ENCODE data around the gene AMOTL2. TPM values are rescaled to one million over a fixed set of nuclear protein-coding genes. Genes with fewer than 3 reads are reported as not detected.

AMOTL2 gene
- total RNA-seq, 2 experiments from 2014 or later, result 0.12 to 0.39 TPM

DNA sequence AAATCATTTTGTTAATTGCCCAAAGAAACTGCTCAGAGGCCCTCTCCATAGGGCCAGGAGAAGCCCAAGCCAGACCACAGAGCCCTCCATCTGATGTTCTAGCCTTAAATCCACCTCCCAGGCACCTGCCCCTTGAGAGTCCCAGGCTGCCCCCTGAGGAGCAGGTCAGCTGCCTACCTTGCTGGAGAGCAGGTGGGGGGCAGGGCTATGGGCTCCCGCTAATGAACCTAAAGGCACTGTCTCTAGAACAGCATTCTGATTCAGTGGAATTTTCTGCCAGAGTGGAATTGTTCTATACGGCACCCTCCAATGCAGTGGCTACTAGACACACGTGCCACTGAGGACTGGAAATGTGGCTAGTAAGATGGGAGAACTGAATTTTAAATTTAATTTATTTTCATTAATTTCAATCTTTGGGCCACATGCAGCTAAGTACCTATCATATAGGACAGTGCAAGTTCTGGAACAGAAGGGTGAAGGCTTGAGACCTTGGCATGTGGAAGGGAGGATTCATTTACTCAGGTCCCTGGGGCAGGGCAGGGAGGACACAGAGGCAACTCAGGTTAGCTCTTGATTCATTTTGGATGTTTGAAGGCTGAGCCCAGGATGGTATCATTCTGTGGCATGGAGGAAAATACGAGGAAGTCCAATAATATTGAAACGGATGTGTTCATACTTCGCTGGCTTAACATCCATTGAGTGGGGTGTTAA, 11.4 kb downstream of the AMOTL2 start:
- Mint-ChIP-seq H3K4me3 (no peak overlapping the region), H3K9me3 (no peaks in the 10 kb centered on the region), H3K27me3 (no peaks in the 10 kb centered on the region), H3K27ac (no peak overlapping the region), H3K4me1 (ENCODE audit: low read depth) (peaks cover 22% of the 10 kb centered on the region), H3K36me3 (no peaks in the 10 kb centered on the region)
- DNase-seq, result no peak
- intact Hi-C loops (cut with micrococcal nuclease), result loop anchor here (5.0 kb wide), 1 partner anchor 151 kb away; no protein-coding TSS in a partner anchor
- CTCF ChIA-PET, result interaction anchor here (1.1 to 1.9 kb wide), 2 partner anchors 15 to 113 kb away, joined by 4 to 7 read pairs; no protein-coding TSS in a partner anchor
- POLR2A ChIA-PET, result no interaction called here

DNA sequence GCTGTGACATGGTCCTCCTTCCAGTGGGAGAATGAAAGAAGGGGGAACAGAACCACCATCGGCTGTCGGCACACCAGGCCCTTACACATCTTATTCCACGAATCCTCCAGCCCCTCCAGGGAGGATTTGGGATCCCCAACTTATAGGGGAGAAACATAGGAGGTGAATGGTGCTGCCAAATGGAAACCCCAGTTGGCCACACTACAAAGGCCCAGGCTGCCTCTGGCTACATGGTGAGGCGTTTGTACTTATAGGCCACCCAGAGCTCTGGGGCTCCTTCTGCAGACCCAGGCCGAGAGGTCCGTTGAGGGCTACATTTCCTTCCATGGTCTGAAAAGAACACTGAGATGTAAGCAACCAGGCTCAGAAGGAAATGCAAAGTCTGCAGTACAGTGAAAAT, 12.0 kb downstream of the AMOTL2 start:
- ChIA-PET CTCF (no interaction called here), POLR2A (no interaction called here)
- intact Hi-C loops (cut with micrococcal nuclease), result loop anchor here (5.0 kb wide), 1 partner anchor 150 kb away; no protein-coding TSS in a partner anchor
- Mint-ChIP-seq H3K36me3 (no peaks in the 10 kb centered on the region), H3K27ac (no peak overlapping the region), H3K27me3 (no peaks in the 10 kb centered on the region), H3K4me1 (ENCODE audit: low read depth) (peaks cover 22% of the 10 kb centered on the region), H3K9me3 (no peaks in the 10 kb centered on the region), H3K4me3 (no peak overlapping the region)
- DNase-seq, result no peak

DNA sequence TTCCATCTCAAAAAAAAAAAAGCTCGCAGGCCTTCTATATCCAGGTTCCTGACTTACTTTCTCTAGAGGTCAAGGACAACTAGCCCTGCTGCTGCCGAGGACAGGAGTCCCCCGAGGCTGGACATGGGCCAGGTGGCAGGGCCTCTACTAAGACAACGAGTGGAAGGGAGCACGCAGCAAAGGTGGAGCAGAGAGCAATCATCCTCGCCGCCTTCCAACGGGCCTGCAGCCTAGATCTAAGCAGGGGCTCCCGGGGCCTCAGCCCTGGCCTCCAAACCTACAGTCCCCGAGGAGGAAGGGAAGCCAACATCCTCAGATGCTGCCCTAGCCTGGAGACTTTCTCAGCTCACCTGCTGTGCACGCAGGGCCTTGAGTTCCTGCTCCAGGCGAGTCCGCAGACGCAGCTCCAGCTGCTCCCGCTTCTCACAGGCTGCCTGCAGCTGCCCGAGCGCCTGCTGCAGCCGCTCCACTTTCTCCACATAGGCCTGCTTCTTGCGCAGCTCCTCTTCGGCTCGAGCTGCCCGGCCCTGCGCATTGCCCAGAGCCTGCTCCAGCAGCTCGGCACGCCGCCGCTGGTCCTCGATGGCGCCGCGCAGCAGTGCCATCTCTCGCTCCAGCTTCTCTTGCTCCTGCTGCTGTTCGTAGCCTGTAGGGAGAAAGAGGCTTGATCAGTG, 12.9 kb downstream of the AMOTL2 start:
- H3K4me3 Mint-ChIP-seq, result no peak overlapping the region
- H3K27me3 Mint-ChIP-seq, result no peaks in the 10 kb centered on the region
- ChIA-PET CTCF (no interaction called here), POLR2A (interaction anchor here (0.8 kb wide), 1 partner anchor 130 kb away, joined by 3 read pairs; no protein-coding TSS in a partner anchor)
- DNase-seq, result no peak
- H3K4me1 Mint-ChIP-seq (ENCODE audit: low read depth), result peaks cover 22% of the 10 kb centered on the region
- intact Hi-C loops (cut with micrococcal nuclease), result loop anchor here (5.0 kb wide), 1 partner anchor 149 kb away; no protein-coding TSS in a partner anchor
- no peak overlapping the region for H3K27ac Mint-ChIP-seq
- H3K9me3 Mint-ChIP-seq, result no peaks in the 10 kb centered on the region
- H3K36me3 Mint-ChIP-seq, result no peaks in the 10 kb centered on the region

DNA sequence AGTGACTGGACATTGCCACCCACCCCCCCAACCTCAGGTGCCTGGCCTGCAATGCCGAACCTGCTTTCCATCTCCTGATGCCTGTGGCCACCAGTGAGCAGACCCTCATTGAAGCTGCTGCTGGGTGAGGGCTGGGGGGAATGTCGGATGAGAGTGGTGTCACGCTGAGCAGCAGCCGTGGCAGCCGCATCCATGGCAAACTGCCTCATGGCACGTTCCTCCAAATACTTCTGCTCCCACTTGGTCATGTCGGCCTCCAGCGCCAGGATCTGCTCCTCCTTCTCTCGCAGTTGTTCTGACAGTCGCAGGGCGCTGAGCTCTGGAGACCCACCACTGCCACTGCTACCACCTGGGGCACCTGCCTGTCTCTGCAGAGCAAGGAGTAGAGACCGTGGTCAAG, 14.2 kb downstream of the AMOTL2 start:
- Mint-ChIP-seq H3K4me1 (ENCODE audit: low read depth) (peaks cover 17% of the 10 kb centered on the region), H3K27me3 (no peaks in the 10 kb centered on the region), H3K27ac (no peak overlapping the region), H3K36me3 (no peaks in the 10 kb centered on the region), H3K9me3 (no peaks in the 10 kb centered on the region), H3K4me3 (no peak overlapping the region)
- POLR2A ChIA-PET, result no interaction called here
- CTCF ChIA-PET, result interaction anchor here (3.3 kb wide), 1 partner anchor 114 kb away, joined by 17 read pairs; no protein-coding TSS in a partner anchor
- DNase-seq, result no peak
- intact Hi-C loops (cut with micrococcal nuclease), result loop anchor here (5.0 kb wide), 1 partner anchor 148 kb away; no protein-coding TSS in a partner anchor

DNA sequence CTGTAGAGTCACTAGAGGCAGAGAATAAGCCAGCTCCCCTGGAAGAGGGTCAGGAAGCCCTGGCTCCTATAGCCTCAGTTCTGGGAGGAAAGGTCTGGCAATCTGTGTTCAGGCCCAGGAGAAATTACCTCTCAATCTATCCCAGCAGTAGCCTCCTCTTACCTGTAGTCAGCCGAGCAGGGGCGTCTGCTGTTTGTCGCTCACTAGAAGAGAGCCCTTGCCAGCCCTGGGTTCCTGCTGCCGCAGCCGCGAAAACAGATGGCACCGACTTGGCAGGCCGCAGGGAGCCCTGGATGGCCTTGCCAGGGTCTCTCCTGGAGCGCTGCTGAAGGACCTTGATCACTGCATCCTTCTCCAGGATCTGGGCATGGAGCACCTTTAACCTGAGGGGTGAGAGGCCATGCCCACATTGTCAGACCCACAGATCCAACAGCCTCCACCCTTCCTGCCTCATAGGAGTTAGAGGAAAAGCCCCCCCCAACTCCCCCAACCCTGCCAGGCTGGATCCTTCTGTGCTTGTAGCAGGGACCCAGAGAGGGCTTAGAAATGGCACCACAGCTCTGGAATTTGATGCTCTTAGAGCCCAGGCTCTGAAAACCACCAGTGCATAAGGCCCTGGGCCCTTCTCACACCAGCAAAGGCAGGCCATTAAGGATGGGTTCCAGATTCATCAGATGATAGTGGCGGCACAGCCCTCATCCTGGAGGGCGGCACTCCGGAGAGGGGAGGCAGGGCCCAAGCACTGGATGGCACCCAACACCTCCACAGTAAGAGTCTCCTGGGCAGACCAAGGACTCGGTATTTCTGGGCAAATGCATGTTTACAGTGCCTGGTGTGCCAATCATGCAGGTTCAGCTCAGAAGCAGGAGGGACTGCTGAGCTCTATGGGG, 14.9 kb downstream of the AMOTL2 start:
- Mint-ChIP-seq H3K4me1 (ENCODE audit: low read depth) (peaks cover 11% of the 10 kb centered on the region), H3K36me3 (no peaks in the 10 kb centered on the region), H3K27ac (no peak overlapping the region), H3K4me3 (no peak overlapping the region), H3K9me3 (no peaks in the 10 kb centered on the region), H3K27me3 (no peaks in the 10 kb centered on the region)
- no peak for DNase-seq
- ChIA-PET POLR2A (no interaction called here), CTCF (interaction anchor here (1.3 to 3.3 kb wide), 2 partner anchors 115 to 147 kb away, joined by 3 to 17 read pairs; no protein-coding TSS in a partner anchor)
- intact Hi-C loops (cut with micrococcal nuclease), result loop anchor here (5.0 kb wide), 2 partner anchors 113 to 147 kb away; no protein-coding TSS in a partner anchor

DNA sequence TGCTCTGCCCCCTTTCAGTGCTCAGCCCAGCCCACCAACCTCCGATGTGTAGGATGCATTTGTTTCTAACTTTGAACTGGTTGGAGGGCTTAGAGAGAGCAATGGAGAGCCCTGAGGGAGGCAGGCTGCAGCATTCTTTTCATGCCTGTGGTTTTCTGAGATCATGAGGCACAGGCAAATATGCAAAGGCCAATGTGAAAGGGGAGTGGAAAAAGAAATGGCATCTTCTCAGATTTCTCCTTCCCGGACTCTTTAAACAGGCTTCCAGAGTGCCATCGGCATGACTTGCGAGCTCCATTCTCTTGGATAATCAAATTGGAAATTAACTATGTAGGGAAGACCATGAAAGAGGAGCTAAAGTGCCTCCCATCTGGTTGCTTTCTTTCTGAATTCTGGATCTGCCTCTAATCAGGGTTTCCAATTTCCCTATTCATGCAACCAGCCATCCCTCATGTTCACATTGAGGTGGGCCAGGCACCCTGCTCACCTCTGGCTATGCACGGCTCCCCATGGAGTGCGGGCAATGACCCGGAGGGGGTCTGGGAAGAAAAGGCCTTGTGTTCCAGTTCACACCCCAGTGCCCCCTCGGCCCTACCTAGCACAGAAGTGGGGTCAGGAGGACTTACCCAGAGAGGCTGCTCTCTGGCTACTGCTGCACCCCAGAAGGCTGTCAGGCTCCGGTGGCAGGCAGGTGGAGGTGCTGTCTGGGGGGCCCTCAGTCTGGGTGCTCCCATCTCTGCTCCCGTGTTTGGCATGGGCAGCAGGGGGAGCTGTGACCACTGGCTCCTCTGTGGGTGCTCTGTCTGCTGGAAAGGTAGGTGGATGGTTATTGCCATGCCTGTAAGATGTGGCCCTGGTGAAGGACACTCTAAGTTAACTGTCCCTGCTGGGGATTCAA, 16.1 kb downstream of the AMOTL2 start:
- peak; percentile 26 for DNase-seq
- Mint-ChIP-seq H3K9me3 (no peaks in the 10 kb centered on the region), H3K4me1 (ENCODE audit: low read depth) (peaks cover 2% of the 10 kb centered on the region), H3K27ac (no peak overlapping the region), H3K4me3 (no peak overlapping the region), H3K36me3 (no peaks in the 10 kb centered on the region), H3K27me3 (no peaks in the 10 kb centered on the region)
- CTCF ChIA-PET, result interaction anchor here (1.3 to 3.3 kb wide), 2 partner anchors 116 to 146 kb away, joined by 3 to 17 read pairs; no protein-coding TSS in a partner anchor
- POLR2A ChIA-PET, result no interaction called here
- intact Hi-C loops (cut with micrococcal nuclease), result loop anchor here (5.0 kb wide), 1 partner anchor 114 kb away; no protein-coding TSS in a partner anchor

DNA sequence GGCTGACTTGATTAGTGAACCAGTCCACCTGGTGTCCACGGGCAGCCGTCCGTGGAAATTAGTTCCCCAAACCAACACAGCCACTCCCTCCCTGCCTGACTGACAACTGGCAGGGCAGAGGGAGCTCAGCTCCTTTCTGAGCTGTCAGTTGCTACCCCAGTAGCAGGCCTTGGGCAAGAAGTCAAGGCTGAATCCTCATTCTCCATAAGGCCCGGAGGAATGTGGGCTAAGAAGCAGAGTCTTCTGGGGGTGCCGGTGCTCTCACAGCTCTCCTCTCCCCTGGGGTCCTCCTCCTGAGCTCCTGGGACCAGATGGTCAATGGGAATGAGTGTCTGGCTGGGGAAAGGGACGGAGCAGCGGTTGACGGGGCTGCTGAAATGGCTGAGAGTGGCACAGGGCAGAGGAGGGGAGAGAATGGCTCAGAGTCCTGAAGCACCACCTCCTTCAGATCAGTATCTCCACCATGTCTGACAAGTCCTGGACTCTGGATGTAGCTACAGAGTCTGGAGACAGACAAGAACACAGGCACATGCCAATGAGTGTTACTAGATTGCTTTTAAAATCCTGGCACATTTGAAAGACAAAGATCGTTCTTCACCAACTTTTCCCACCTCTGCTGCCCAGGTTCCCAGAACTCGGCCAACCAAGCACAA, 16.9 kb downstream of the AMOTL2 start:
- Mint-ChIP-seq H3K4me3 (no peak overlapping the region), H3K4me1 (ENCODE audit: low read depth) (no peaks in the 10 kb centered on the region), H3K27me3 (no peaks in the 10 kb centered on the region), H3K36me3 (no peaks in the 10 kb centered on the region), H3K9me3 (no peaks in the 10 kb centered on the region), H3K27ac (no peak overlapping the region)
- ChIA-PET POLR2A (no interaction called here), CTCF (interaction anchor here (3.3 kb wide), 1 partner anchor 117 kb away, joined by 17 read pairs; no protein-coding TSS in a partner anchor)
- intact Hi-C loops (cut with micrococcal nuclease), result loop anchor here (5.0 kb wide), 1 partner anchor 115 kb away; no protein-coding TSS in a partner anchor
- no peak for DNase-seq

DNA sequence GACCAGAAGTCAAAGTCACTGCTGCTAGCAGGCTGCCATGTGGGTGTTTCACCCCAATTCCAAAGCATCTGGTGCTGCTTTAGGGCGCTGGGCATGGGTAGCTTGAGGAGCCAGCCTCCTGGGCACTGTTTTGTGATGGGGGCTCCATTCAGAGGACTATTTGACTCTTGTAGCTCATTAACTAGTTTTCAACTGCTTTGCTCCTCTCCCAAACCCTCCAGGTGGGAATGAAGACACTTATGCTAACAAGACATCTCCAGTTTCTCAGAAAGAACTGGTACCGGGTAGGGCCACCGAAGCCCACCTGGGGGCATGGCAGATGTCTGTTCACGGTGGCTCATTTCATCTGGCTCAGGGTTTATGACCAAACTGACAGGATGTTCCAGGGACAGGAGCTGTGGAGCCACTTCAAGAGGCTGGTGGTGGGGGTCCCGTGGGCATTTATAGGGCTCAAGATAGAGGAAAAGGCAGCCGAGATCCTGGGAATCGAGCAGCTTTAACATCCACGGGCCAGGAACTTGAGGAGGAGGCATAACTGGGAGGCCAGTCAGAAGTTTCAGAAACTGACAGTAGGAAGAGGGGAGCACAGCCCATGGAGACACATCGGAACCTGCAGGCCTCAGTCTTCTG, 17.7 kb downstream of the AMOTL2 start:
- no peaks in the 10 kb centered on the region for H3K36me3 Mint-ChIP-seq
- no peaks in the 10 kb centered on the region for H3K9me3 Mint-ChIP-seq
- ChIA-PET POLR2A (no interaction called here), CTCF (interaction anchor here (3.3 kb wide), 1 partner anchor 118 kb away, joined by 17 read pairs; no protein-coding TSS in a partner anchor)
- intact Hi-C loops (cut with micrococcal nuclease), result loop anchor here (5.0 kb wide), 1 partner anchor 116 kb away; no protein-coding TSS in a partner anchor
- no peak overlapping the region for H3K27ac Mint-ChIP-seq
- H3K4me1 Mint-ChIP-seq (ENCODE audit: low read depth), result no peaks in the 10 kb centered on the region
- no peak overlapping the region for H3K4me3 Mint-ChIP-seq
- H3K27me3 Mint-ChIP-seq, result no peaks in the 10 kb centered on the region
- no peak for DNase-seq

DNA sequence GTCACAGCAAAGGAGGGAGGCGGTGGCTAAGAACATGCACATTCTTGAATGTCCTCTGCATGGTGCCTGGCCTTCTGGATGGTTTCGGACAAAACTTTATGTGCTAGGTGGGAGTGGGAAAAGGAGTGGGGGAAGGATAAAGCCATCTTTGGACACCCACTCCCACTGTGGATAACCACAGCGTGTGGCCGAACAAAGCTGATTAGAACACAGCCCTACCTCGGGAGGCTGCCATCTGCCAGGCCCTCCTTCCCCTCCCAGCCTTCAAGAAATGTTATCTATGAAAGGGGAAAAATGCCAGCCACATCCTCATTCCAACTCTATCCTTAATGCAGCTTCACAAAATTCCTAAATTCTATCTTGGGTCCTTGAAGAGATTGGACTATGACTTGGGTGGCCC, 18.8 kb downstream of the AMOTL2 start:
- no peak overlapping the region for H3K4me3 Mint-ChIP-seq
- H3K9me3 Mint-ChIP-seq, result no peaks in the 10 kb centered on the region
- H3K27me3 Mint-ChIP-seq, result no peaks in the 10 kb centered on the region
- intact Hi-C loops (cut with micrococcal nuclease), result loop anchor here (5.0 kb wide), 1 partner anchor 117 kb away; no protein-coding TSS in a partner anchor
- no peak overlapping the region for H3K27ac Mint-ChIP-seq
- DNase-seq, result no peak
- POLR2A ChIA-PET, result no interaction called here
- CTCF ChIA-PET, result no interaction called here
- no peaks in the 10 kb centered on the region for H3K36me3 Mint-ChIP-seq
- H3K4me1 Mint-ChIP-seq (ENCODE audit: low read depth), result no peaks in the 10 kb centered on the region

DNA sequence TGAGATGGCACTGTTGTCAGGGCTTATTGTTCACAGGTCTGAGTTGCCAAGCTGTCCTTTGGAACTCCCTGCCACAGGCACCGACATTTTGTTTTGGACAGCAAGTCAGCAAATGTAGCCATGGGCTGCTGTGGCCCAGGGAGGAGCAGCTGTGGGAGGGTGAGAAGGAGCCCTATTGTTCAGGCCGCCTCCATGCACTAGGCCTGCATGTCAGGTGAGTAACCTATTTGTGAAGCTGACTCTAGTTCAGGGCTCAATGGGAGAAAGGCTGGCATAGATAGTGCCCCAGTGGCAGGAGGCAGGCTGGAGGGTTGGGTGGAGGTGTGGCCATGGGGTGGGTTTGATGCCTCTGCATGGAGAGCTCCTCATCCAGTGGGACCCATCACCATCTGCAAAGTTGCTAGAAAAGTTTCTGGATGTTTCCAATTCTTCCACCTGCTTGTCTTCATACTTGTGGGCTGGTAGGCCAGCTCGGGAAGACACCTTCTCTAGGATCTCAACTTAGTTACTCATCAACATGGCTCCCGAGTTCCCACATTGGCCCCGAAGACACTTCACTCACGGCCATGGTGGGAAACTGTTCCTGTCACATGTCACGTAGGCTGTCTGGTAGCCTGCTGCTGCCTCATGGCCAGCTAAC, 19.5 kb downstream of the AMOTL2 start:
- intact Hi-C loops (cut with micrococcal nuclease), result loop anchor here (5.0 kb wide), 1 partner anchor 118 kb away; no protein-coding TSS in a partner anchor

More for the DNA sequence above, 19.5 kb downstream of the AMOTL2 start:
- CTCF ChIA-PET, result no interaction called here
- Mint-ChIP-seq H3K9me3 (no peaks in the 10 kb centered on the region), H3K4me1 (ENCODE audit: low read depth) (no peaks in the 10 kb centered on the region), H3K4me3 (no peak overlapping the region), H3K27ac (no peak overlapping the region), H3K27me3 (no peaks in the 10 kb centered on the region), H3K36me3 (no peaks in the 10 kb centered on the region)
- POLR2A ChIA-PET, result no interaction called here
- no peak for DNase-seq

Data from activated CD4-positive, alpha-beta memory T cell treated with anti-CD3 and anti-CD28 coated beads for 36 hours (primary cell).